Left lung (tissue), 10 donors: ENCODE measurements around the gene CAD. TPM values are rescaled to one million over a fixed set of nuclear protein-coding genes. Genes with fewer than 3 reads are reported as not detected.
A peak's percentile ranks its signal among the peaks of the same experiment; 100 is the strongest.
"Not testable (repeated sequence)": the region's sequence is repeated elsewhere in the genome, so short reads cannot be mapped to it uniquely, and the experiment has no call there.

Source experiments
- ATAC-seq: fragments of 200-7000 bp; cut with Tn5 transposase; one replicate; pipeline ENCODE4 v1.9.1; 2020; ENCODE audit warnings: moderate library complexity
- DNase-seq, 4 donors: peaks; one replicate each; pipeline ENCODE4 v3.0.0-alpha.2; 2013 to 2020
- H3K27ac ChIP-seq, 2 donors: fragments of 200-600 bp; sonication (generic) in 1 of 2; one replicate each; pipeline versions ENCODE4 v1.5.0 to v1.8.0; 2020 to 2021
- H3K27me3 ChIP-seq, 2 donors: fragments of 200-600 bp; sonication (generic) in 1 of 2; one replicate each; pipeline versions ENCODE4 v1.5.0 to v1.8.0; 2020 to 2021
- H3K36me3 ChIP-seq, 2 donors: fragments of 200-600 bp; sonication (generic) in 1 of 2; one replicate each; pipeline versions ENCODE4 v1.5.0 to v1.8.0; 2020 to 2021
- H3K4me1 ChIP-seq, 2 donors: fragments of 200-600 bp; one replicate each; pipeline ENCODE4 v1.8.0; 2021
- H3K4me3 ChIP-seq, 2 donors: fragments of 200-600 bp; sonication (generic) in 1 of 2; one replicate each; pipeline versions ENCODE4 v1.5.0 to v1.8.0; 2020 to 2021; ENCODE audit warnings: mild to moderate bottlenecking in 1 of 2
- H3K9me3 ChIP-seq, 2 donors: fragments of 200-600 bp; sonication (generic) in 1 of 2; one replicate each; pipeline versions ENCODE4 v1.5.0 to v1.8.0; 2020 to 2021
- intact Hi-C, 2 donors: fragments of 100-400 bp; cut with DNase I; formaldehyde crosslinking; loops; one replicate each; pipeline versions ENCODE4 v1.11.2 to v1.14.2; 2022
- polyA plus RNA-seq, 6 donors: library from polyadenylated mRNA; unstranded; fragments of 120-200 nt; gene quantifications; one replicate each; pipeline ENCODE4 v1.2.1, GENCODE V29; 2013; ENCODE audit not compliant: insufficient read length in 6 of 6
- total RNA-seq, 2 donors: library from RNA; stranded (reverse); fragmentation: NEBNext Ultra II Directional; extraction: Animal tissue kit (Norgen Biotek cat#: 25700); gene quantifications; one replicate each; pipeline ENCODE4 v1.2.1, GENCODE V29; 2021
- TF ChIP-seq, protein P1 (sequence below), 2 donors: fragments of 200-600 bp; sonication (generic) in 1 of 2; IDR thresholded peaks; one replicate each; pipeline versions ENCODE4 v1.5.0 to v1.8.0; 2021; ENCODE audit warnings: antibody characterized with exemption in 2 of 2
- donor health status: DM: no; HTN: yes; CAD: no.
- donor health status: DM: no; HTN: no; CAD: no.

Gene CAD
- total and polyA plus RNA-seq, 8 donors: 31.1 to 52.8 (median 44.9) TPM

DNA sequence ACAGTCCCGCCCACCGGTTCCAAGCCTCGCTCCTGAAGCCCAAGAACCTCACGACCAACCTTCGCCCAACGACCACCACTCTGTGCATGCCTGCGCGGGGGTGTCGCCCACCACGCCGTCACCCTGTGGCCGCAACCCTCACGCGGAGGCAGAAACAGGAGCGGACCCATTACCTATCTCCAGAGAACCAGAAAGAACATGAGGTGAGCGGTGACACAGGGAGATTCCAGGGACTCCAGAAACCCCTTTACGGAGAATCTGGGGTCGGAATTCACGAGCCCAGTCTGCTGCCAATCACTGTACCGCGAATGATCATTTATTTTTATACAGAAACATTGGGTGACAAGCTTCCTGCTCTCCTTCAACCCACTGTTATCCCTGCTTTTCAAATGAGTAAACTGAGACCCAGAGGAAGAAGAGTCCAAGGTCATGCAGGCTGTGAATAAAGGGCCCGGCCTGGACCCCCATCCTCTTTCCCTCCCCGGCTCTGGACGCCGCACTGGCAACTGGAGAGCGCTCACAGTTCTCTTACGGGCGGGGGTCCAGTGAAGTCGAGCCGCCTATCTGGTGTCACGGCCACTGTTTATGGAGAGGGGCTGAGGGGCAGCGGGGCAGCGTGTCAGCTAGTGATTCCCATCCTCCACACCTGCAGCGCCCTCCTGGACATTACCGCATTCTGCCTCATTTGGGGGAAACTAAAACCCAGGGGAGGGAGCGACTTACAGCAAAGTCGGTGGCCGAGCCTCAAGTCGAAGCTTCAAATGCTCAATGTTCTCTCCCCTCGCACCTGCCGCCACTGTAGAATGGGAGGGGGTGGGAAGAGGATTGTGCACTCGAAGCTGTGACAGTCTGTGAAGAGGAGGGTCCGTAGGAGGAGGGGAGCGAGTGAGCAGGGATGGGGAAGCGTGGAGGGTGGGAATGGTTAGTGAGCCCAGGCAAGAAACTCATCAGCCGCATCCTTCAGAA, 46.4 kb downstream of the CAD start:
- intact Hi-C loops: no loop called here
- DNase-seq (no peak), ATAC-seq (no peak)
- Histone ChIP-seq H3K9me3 (no peaks in the 10 kb centered on the region), H3K4me1 (peaks cover 17 to 36% of the 10 kb centered on the region in 2 donors), H3K27me3 (peaks cover 51 to 91% of the 10 kb centered on the region in 2 donors), H3K4me3 (peak overlapping the region; percentile 33 to 49), H3K36me3 (no peaks in the 10 kb centered on the region), H3K27ac (no peak overlapping the region)
- TF ChIP-seq, protein P1, sequence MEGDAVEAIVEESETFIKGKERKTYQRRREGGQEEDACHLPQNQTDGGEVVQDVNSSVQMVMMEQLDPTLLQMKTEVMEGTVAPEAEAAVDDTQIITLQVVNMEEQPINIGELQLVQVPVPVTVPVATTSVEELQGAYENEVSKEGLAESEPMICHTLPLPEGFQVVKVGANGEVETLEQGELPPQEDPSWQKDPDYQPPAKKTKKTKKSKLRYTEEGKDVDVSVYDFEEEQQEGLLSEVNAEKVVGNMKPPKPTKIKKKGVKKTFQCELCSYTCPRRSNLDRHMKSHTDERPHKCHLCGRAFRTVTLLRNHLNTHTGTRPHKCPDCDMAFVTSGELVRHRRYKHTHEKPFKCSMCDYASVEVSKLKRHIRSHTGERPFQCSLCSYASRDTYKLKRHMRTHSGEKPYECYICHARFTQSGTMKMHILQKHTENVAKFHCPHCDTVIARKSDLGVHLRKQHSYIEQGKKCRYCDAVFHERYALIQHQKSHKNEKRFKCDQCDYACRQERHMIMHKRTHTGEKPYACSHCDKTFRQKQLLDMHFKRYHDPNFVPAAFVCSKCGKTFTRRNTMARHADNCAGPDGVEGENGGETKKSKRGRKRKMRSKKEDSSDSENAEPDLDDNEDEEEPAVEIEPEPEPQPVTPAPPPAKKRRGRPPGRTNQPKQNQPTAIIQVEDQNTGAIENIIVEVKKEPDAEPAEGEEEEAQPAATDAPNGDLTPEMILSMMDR (IDR thresholded peaks at IDR 0.05): no peak

- DNase-seq (no peak), ATAC-seq (peak; percentile 38)
- H3K36me3 ChIP-seq: no peaks in the 10 kb centered on the region
- peaks cover 17 to 36% of the 10 kb centered on the region in 2 donors for H3K4me1 ChIP-seq
- TF ChIP-seq, protein P1 (IDR thresholded peaks at IDR 0.05): no peak
- H3K27ac ChIP-seq: no peak overlapping the region
- H3K9me3 ChIP-seq: no peaks in the 10 kb centered on the region
- H3K4me3 ChIP-seq: peak overlapping the region; percentile 6 to 38
- intact Hi-C loops: no loop called here
- peaks cover 51 to 88% of the 10 kb centered on the region in 2 donors for H3K27me3 ChIP-seq
These were observed 47.1 kb downstream of the CAD start for GRCh38 chr2:27264253-27264752.

DNA sequence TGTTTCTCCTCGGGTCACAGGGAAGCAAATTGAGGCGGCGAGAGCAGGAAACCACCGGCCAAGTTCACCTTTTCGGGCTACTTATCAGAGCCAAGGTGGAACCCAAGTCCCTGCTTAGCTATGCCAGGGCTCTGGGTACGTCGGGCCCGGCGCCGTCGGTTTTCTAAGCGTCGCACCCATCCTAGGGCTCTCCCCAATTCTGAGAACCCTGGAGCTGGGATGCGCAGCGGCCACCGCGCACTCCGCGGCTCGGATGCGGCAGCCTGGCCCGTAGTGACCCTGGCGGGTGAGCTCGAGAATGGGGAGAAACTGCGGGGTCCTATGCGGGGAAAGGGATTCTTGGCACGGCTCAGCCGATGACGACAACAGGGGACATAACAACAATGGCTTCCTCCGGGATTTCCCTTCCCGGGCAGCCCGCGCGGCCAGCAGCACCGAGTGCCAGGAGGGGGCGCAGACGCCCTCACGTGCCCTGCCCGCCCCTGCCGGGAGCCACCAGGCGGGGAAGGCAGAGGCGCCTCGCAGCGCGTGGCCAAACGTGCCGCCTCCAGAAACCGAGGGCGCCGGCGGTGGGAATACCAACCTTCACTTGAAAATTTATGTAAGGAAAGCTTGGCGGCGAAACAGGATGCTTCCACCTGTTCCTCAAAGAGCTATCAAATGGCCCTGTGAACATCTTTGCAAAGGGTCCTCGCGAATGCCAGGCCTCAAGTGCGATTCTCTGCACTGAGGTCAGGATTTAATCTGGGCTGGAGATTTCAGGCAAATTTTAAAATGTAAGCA, 47.8 kb downstream of the CAD start:
- Histone ChIP-seq H3K9me3 (no peaks in the 10 kb centered on the region), H3K27ac (no peak overlapping the region), H3K27me3 (peaks cover 51 to 88% of the 10 kb centered on the region in 2 donors), H3K36me3 (no peaks in the 10 kb centered on the region), H3K4me1 (peaks cover 17 to 36% of the 10 kb centered on the region in 2 donors), H3K4me3 (peak overlapping the region; percentile 6 to 38)
- TF ChIP-seq, protein P1 (IDR thresholded peaks at IDR 0.05): peak; percentile 42 to 56
- intact Hi-C loops: no loop called here
- peak in 3 of 4 donors; percentile 68 to 89 (median 77) for DNase-seq
- peak; percentile 80 for ATAC-seq

DNA sequence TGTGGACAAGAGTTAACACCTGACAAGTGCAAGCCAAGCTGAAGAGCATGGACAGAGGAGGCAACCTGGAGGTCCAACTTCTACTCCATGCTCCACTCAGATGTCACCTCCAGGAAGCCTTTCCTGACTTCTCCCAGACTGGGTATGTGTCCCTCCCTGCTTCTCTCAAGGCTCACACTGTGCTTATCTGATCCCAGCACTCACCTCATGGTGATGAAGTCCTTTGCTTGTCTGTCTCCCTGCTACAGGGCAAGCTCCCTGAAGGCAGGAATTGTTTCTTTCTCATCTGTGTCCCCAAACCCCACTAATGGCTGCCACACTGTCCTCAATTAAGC, 48.3 kb downstream of the CAD start:
- Histone ChIP-seq H3K9me3 (no peaks in the 10 kb centered on the region), H3K27ac (no peak overlapping the region), H3K36me3 (no peaks in the 10 kb centered on the region), H3K27me3 (peaks cover 51 to 88% of the 10 kb centered on the region in 2 donors), H3K4me3 (no peak overlapping the region), H3K4me1 (peaks cover 17 to 36% of the 10 kb centered on the region in 2 donors)
- ATAC-seq: no peak
- TF ChIP-seq, protein P1 (IDR thresholded peaks at IDR 0.05): no peak
- intact Hi-C loops: no loop called here
- no peak for DNase-seq

DNA sequence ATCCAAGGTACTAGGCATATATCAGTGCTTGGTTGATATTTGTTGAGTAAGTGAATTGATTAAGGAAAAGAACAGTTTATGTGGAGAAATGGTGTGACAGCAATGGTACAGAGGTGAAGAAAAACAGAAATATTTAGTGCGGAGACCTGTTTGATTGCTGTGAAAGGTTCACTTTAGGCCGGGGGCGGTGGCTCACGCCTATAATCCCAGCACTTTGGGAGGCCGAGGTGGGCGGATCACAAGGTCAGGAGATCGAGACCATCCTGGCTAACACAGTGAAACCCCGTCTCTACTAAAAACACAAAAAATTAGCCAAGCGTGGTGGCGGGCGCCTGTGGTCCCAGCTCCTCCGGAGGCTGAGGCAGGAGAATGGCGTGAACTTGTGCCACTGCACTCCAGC, 51.1 kb downstream of the CAD start:
- H3K27ac ChIP-seq, ATAC-seq, DNase-seq, H3K9me3 ChIP-seq, H3K4me3 ChIP-seq, intact Hi-C loops, H3K36me3 ChIP-seq: not testable (repeated sequence)
- Histone ChIP-seq H3K27me3 (peaks cover 25 to 69% of the 10 kb centered on the region in 2 donors), H3K4me1 (peaks cover 7 to 20% of the 10 kb centered on the region in 2 donors)
